ENCODE measurements around the gene ADGB.

Gene ADGB

DNA sequence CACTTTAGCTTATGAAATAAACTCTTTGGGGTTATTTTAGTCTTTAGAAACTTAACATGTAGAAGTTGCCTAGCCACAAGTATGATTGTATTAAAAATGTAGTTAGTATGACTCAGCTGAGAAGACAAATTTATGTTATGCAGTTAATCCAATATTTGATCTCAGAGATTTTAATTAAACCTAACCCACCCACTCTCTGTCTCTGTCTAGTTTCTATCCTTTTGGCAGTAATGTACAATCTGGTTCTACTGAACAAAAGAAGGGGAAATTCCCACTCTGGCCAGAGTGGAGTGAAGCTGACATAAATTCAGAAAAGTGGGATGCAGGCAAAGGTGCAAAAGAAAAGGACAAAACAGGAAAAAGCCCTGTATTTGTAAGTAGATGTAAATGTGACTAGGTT is 36.4 kb downstream of the ADGB start:
- no peak for DNase-seq

DNA sequence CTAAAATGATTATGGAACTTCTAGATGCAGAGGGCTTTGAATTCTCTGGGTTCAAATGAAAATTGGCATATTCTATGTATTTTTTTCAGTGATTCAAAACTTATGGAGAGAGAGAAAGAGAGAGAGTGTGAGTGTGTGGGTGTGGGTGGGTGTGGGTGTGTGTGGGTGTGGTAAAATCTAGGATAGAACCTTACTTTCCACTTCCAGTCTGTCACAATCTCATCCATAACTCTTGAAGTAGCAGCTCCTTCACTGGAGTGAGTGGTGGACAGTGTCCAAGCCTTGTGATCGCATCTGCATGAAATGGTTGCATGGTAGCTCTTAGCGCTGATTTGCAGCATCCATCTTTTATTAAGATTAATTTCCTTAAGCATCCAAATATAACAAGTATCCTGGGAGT is 37.7 kb downstream of the ADGB start:
- DNase-seq = no peak

DNA sequence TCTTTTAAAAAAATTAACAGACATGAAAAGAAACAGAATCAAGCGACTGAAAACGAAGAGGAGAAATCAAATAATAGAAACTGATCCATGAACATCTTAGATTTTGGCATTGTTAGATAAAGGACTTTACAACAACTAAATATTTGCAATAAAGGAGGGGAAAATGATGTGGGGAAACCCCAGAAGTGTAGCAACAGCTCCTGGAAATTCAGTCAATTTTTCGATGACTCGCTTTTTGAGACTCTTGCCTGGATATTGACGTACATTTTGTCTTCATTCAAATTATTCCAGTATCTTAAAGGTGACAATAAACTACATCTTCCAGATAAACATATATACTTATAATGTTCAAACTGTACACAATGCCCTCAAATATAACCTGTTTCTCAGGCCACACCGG is 44.1 kb downstream of the ADGB start:
- no peak for DNase-seq

- DNase-seq = no peak
These were observed 52.2 kb downstream of the ADGB start for GRCh38 chr6:146650799-146651481.

GRCh38 chr6:146651482-146651863 is 52.7 kb downstream of the ADGB start:
- no peak for DNase-seq

DNA sequence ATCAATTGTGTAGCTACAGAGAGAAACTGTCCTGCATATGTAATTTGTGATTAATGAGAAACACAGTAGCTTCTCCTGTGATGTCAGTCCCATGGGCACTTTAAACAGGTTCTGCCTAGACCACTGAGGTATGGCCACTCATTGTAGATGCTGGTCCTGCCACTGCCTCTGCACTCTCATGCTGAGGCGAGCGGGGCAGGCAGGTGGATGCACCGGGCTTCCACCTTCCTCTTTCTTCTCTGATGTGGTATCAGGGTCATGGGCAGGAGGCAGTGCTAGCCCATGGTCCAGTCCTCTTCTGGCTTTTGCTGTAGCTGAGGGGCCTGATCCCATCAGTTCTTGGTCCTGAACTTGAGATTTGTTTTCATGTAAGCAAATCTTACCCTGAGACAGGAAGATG is 58.7 kb downstream of the ADGB start:
- no peak for DNase-seq

DNA sequence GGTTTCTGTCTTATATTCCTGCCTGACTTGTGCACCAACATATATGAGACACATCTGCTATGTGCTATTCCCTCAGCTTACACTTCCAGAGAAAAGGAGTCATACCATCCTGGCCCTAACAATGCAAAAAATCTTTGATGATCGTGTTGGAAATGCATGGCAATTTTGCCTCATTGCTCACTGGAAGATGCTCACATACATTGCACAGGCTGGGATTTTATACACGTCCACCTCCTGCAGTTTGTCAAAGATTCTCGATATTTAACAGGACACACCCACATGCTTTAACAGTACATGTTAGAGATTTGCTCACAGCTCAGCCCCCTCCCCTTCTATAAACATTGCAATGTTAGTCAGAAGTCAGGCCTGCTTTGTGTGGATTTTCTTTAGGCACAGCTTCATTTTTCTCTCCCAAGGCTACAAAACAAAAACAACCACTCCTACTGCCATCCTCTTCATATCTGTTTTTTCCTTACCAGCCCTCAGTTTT is 66.1 kb downstream of the ADGB start:
- DNase-seq = peak; percentile 2

- no peak for DNase-seq
These were observed 68.1 kb downstream of the ADGB start for GRCh38 chr6:146666909-146667308.

- DNase-seq = no peak
These were observed 71.4 kb downstream of the ADGB start for GRCh38 chr6:146670161-146670560.

- no peak for DNase-seq
These were observed 74.3 kb downstream of the ADGB start for GRCh38 chr6:146673069-146673468.

DNA sequence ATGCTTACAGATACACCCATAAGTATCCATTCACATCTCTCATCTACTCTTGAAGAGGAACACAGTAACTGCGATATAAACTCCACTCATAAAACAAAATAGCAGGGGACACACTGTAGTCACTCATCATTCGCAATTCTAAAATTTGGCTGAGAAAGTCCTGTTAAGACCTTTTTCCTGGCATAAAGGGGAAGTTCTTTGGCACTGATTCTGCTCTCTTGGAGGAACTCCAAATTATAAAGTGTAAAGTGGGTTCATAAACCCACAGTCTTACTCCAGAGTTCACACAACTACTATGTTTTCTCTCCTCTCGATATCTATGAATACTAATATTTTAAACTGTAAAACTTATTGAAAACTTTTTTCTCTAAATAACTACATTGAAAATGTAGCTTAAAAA is 80.6 kb downstream of the ADGB start:
- no peak for DNase-seq

- DNase-seq = no peak
These were observed 84.1 kb downstream of the ADGB start for GRCh38 chr6:146682919-146683318.

- DNase-seq = no peak
These were observed 91.0 kb downstream of the ADGB start for GRCh38 chr6:146689806-146690205.

DNA sequence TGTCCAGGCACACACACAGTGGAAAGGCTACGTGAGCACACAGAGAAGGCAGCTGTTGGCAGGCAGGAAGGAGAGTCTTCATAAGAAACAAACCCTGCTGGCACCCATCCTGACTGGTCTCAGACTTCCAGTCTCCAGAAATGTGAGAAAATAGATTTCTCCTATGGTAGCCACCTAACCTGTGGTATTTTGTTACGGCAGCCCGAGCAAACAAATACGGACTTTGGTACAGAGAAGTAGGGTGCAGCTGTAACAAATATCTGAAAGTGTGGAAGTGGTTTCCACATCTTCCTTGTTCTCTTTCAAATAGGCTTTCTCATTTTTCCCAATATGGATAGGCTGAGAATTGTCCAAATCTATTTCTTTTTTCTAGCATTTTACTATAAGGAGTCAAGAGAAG is 94.6 kb downstream of the ADGB start:
- no peak for DNase-seq

DNA sequence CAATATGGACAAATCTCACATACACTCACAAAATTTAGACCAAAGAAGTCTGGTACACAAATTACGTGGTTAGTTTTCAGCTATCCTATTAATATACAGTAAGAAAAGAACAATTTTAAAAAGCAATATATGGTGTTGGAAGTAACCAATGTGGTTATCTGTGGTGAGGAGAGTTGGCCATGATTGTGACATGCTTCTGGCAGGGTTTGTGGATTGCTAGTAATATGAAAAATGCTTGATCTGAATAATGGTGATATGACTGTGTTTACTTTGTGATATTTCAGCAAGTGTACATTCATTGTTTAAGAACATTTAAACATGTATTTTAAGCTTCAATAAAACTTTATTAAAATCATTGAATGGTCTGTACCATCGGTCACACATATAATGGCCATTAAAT is 99.1 kb downstream of the ADGB start:
- DNase-seq = no peak

DNA sequence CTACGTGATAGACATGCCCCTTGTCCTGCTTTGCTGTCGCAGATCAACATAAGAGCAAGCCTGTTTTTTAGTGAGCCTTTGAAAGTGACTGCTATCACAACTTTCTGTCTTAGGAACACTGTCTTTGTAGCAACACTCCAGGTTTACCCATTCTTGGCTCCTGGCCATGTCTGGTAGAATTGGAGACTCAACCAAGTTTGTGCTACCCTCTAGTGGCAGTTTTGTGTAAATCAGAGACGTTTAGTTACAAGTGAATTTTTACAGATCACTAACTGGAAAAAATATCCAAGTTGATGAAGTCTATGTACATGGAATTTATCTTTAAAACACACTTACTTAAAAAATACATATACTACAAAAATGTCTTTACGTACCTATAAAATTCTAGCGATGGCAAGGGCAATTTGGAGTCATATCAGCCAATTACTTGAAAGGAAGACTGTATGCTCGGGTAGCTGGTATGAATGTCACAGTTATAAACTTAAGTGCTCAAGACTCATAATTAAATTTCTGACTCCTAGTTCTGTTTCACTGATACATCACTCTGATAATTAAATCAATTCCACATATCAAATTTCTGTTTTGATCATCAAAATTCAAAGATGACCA is 101.4 kb downstream of the ADGB start:
- peak; percentile 94 for DNase-seq

DNA sequence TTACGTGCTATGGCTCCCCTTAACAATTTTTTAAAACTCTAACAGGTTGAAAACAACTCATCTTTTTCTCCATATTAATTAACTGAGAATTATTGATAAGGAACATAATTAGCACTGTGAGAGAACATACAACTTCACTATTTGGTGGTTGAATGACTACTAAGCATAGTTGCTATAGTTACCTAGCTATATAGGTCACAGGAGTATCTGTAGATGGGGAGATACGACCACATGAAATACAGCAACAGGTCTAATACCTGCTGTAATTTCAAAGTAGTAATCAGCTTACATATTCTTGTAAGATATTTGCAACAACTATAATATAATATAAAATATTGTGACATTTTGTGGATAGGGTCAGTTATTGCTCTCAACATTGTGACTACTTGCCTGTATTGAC is 102.9 kb downstream of the ADGB start:
- DNase-seq = no peak

DNA sequence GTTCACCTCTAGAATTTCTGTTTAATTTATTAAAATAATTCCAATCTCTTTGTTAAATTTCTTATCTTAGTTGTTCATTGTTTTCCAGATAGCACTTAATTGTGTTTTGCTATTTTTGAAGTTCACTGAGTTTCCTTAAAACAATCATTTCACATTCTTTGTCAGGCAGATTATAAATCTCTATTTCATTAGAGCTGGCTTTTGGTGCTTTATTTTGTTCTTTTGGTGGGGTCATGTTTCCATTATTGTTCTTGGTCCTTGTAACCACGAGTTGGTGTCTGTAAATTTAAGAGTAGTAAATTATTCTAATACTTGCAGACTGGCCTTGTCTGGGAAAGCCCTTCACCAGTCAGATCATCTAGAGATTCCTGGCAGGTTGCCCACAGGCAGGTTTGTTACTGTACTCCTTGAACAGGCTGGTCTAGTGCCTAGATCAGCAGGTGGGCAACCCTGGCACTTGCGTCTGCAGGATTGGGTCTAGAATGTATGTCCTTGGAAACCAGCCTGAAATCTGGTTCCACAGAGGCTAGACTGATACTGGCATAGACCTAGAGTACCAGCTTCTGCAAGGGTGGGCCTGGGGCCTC is 110.4 kb downstream of the ADGB start:
- DNase-seq = no peak

DNA sequence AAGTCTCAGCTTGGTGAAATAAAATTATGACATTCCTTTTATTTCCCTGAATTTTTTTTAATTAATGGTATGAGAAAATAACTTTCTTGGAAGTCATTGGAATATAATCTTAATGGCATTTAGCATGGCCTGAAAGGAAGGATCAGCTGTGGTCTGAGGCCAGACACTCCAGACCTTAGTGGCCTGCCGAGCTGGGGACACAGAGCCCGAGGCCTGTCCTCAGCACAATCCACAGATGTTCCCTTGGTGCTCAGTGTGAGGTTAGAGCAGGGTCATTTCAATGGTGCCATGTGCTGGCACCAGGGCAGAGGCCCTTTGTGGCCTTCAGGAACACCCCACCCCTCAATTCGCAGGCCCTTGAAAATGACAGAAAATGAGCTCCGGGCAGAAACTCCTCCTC is 120.6 kb downstream of the ADGB start:
- DNase-seq = no peak

GRCh38 chr6:146739696-146740095 is 140.9 kb downstream of the ADGB start:
- no peak for DNase-seq

GRCh38 chr6:146741609-146742008 is 142.8 kb downstream of the ADGB start:
- DNase-seq = no peak

GRCh38 chr6:146753306-146753705 is 154.5 kb downstream of the ADGB start:
- no peak for DNase-seq

DNA sequence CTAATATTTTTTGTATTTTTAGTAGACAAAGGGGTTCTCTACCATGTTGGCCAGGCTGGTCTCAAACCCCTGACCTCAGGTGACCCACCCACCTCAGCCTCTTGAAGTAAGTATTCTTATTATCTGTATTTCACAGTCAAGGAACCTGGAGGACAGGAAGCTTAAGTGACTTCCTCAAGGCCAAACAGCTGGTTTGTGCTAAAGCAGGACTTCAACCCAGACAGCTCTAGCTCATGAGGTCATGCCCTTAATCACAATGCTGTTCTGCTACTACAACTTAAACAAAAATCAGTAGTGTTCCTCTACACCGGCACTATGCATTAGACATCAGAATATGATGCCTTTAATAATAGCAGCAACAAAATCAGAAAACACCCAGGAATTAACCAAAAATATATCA is 168.9 kb downstream of the ADGB start:
- no peak for DNase-seq

DNA sequence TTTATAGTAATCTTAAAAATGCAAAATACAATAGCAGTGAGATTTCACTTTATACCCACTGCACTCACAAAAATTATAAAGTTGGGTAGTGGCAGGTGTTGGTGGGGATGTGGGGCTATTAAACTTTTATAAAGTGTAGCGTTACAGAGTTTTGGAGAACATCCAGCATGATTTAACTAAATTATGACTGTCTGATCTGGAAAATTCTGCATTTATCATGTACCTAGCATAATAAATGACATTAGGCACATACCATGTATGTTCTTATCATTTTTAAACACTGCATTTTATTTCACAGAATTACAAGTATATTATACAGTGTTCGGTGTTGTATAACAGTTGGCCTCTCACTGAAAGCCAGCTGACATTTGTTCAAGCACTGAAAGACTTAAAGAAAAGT is 169.9 kb downstream of the ADGB start:
- no peak for DNase-seq

All from eye (tissue), 1 donor.